Gastroesophageal sphincter (tissue), 4 donors: ENCODE measurements around the gene FIBIN. TPM values are rescaled to one million over a fixed set of nuclear protein-coding genes. Genes with fewer than 3 reads are reported as not detected.

Source experiments
- ATAC-seq: fragments of 150-250 bp; one replicate; pipeline ENCODE4 v1.9.1; 2016; ENCODE audit warnings: mild to moderate bottlenecking, moderate library complexity
- H3K27ac ChIP-seq, 4 donors: fragments of 200-600 bp; sonication (generic) in 3 of 4; 1 replicate in 3 of 4; 2 replicates in 1 of 4; pipeline ENCODE4 v1.5.1; 2016 to 2019
- H3K27me3 ChIP-seq: fragments of 200-600 bp; sonication (generic); one replicate; pipeline ENCODE4 v1.5.1; 2019
- H3K36me3 ChIP-seq, 2 donors: fragments of 200-600 bp; sonication (generic); one replicate each; pipeline ENCODE4 v1.5.1; 2019; ENCODE audit warnings: control low read depth in 1 of 2
- H3K4me1 ChIP-seq, 3 donors: fragments of 200-600 bp; sonication (generic); 1 replicate in 2 of 3; 2 replicates in 1 of 3; pipeline ENCODE4 v1.5.1; 2016 to 2019; ENCODE audit warnings: control low read depth in 2 of 3
- H3K4me3 ChIP-seq, 2 donors: fragments of 200-600 bp; sonication (generic); one replicate each; pipeline ENCODE4 v1.5.1; 2019; ENCODE audit warnings: mild to moderate bottlenecking in 1 of 2, moderate library complexity in 1 of 2
- H3K9me3 ChIP-seq, 3 donors: fragments of 200-600 bp; sonication (generic); one replicate each; pipeline ENCODE4 v1.5.1; 2017 to 2019; ENCODE audit warnings: control low read depth in 2 of 3
- EP300 ChIP-seq: sonication (generic); formaldehyde crosslinking; IDR thresholded peaks from one replicate; pipeline ENCODE4 v1.6.1; 2017; ENCODE audit warnings: antibody characterized with exemption, mild to moderate bottlenecking
- POLR2A ChIP-seq, 2 donors: fragments of 450-650 bp; IDR thresholded peaks; one replicate each; pipeline ENCODE4 v1.6.1; 2017; ENCODE audit warnings: antibody characterized with exemption in 2 of 2, mild to moderate bottlenecking in 2 of 2, moderate library complexity in 1 of 2
- POLR2AphosphoS5 ChIP-seq: sonication (generic); formaldehyde crosslinking; IDR thresholded peaks from one replicate; pipeline ENCODE4 v1.6.1; 2017; ENCODE audit warnings: antibody characterized with exemption
- WGBS, 2 donors: methylation state at CpG; one replicate each; pipeline ENCODE4 v1.1.5; 2018; ENCODE audit warnings: low coverage in 1 of 2; 5-methylcytosine and 5-hydroxymethylcytosine counted together
- total RNA-seq, 4 donors: library from RNA; depleted of rRNA; stranded (reverse); fragments of >200 nt; gene quantifications; one replicate each; pipeline ENCODE4 v1.1.0, GENCODE V29; 2016
- TF ChIP-seq, protein P1 (sequence below), 4 experiments: fragments of 200-600 bp in 2 of 4; fragments of 450-650 bp in 2 of 4; sonication (generic) in 1 of 4; IDR thresholded peaks; one replicate each; pipeline ENCODE4 v1.5.1; 2017 to 2019; ENCODE audit warnings: antibody characterized with exemption in 4 of 4, mild to moderate bottlenecking in 2 of 4, moderate library complexity in 2 of 4

The FIBIN gene
- total RNA-seq, 4 donors from 2014 or later = 53.2 to 143 (median 105) TPM

DNA sequence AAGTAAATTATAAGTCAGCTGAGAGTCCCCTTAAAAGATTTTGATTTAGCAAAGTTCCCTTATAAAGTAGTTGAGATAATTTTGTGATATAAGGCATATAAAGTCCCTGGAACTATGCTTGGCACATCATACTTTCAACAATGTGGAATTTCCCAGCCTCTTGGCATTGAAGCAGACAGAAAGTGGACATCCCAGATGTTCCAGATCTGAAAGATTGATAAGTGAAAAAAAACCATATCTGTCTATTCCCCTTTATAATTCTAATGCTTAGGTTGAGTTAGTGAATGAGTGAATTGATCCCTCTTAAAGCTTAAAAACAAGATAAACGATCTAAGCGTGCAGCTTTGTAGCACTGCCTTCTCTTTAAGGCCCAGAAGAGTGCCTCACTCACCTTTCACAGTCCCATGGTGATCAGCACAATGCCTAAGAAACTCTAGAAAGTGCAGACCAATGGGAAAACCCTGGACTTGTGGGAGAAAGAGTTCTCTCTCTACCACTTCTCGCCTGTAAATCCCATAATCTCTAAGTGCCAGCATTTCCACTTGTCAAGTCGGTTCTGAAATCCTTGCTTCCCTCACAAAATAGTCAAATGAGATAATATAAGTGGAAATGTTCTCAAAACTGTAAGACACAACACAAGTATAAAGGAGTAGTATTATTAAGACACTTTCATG lies 17.8 kb downstream of the FIBIN start:
- WGBS, 2 donors = 49 to 65% methylated on average over 4 of the region's 4 CpGs

DNA sequence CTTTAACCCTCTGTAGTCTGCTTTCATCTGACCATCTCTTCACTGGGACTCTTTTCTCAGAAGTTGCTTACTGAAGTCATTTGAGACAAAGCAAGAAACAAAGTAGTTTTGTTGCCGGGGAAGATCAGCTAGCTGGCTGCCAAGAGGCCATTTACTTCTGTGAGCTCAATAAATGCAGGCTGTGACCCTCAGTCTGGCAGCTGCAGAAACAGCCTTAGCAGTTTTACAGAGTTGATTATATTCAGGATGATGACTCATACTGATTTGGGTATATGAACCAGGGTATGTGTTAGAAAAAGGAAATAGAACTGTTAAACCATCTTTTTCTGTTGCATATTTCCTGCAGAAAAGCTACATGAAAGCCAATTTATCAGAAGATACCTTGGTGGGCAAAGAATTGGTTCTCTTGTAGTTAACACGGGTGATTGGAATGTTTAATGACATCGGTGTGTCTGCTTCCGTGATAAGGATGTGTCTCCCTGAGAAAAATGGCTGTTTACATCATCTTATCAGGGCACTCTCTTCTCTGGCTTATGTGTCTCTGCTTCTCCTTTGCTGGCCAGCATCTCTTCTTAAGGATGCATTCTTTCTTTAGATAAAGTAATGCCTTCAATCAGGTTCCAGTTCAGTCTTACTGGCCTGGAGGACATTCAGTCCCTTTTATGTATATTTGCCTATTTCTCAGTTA lies 18.5 kb downstream of the FIBIN start:
- Histone ChIP-seq H3K27me3 (no peaks in the 10 kb centered on the region), H3K4me3 (no peak overlapping the region), H3K4me1 (peaks cover 6 to 31% (median 18%) of the 10 kb centered on the region in 3 donors), H3K36me3 (no peaks in the 10 kb centered on the region), H3K9me3 (no peaks in the 10 kb centered on the region), H3K27ac (peak overlapping the region; percentile 18 to 63 (median 33))
- WGBS, 2 donors = 10 to 31% methylated on average over 4 of the region's 4 CpGs
- ATAC-seq = no peak
- TF ChIP-seq, protein P1, sequence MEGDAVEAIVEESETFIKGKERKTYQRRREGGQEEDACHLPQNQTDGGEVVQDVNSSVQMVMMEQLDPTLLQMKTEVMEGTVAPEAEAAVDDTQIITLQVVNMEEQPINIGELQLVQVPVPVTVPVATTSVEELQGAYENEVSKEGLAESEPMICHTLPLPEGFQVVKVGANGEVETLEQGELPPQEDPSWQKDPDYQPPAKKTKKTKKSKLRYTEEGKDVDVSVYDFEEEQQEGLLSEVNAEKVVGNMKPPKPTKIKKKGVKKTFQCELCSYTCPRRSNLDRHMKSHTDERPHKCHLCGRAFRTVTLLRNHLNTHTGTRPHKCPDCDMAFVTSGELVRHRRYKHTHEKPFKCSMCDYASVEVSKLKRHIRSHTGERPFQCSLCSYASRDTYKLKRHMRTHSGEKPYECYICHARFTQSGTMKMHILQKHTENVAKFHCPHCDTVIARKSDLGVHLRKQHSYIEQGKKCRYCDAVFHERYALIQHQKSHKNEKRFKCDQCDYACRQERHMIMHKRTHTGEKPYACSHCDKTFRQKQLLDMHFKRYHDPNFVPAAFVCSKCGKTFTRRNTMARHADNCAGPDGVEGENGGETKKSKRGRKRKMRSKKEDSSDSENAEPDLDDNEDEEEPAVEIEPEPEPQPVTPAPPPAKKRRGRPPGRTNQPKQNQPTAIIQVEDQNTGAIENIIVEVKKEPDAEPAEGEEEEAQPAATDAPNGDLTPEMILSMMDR (IDR thresholded peaks at IDR 0.05) = no peak
- TF ChIP-seq POLR2A (IDR thresholded peaks at IDR 0.05) = no peak
- no peak for TF ChIP-seq POLR2AphosphoS5
- no peak for TF ChIP-seq EP300

More for the DNA sequence above, 17.8 kb downstream of the FIBIN start:
- TF ChIP-seq EP300 (no peak), POLR2AphosphoS5 (no peak), POLR2A (IDR thresholded peaks at IDR 0.05) (no peak)
- TF ChIP-seq, protein P1 (IDR thresholded peaks at IDR 0.05) = no peak
- Histone ChIP-seq H3K4me1 (peaks cover 6 to 31% (median 18%) of the 10 kb centered on the region in 3 donors), H3K27ac (peak overlapping the region in 3 of 4 donors; percentile 33 to 63 (median 33)), H3K27me3 (no peaks in the 10 kb centered on the region), H3K4me3 (no peak overlapping the region), H3K9me3 (no peaks in the 10 kb centered on the region), H3K36me3 (no peaks in the 10 kb centered on the region)
- ATAC-seq = no peak

DNA sequence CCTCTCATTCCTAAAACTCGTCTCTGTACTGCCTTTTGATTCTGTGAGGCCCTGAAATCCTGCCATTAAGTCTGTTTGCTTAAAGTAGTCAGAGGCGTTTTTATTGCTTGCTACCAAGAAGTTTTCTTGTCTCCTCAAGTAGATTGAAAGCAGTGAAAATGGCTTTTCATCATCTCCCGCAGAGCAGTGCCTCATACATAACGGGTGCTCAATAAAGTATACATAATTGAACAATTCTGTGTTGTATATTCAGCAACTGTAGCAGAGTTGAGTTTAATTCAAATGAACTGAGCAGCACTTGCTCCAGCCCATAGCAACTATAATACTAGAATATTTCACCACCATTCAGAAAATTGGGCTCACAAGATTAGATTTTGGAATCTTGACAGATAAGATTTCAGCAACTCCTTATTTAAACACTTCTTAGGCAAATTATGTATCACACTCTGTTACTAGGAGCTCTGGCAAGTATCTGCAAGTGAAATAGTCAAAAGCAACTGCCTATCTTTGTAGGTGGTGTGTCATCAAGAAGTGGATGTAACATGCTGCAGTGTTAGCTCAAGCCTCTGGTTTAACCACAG lies 20.0 kb downstream of the FIBIN start:
- peaks cover 6 to 31% (median 18%) of the 10 kb centered on the region in 3 donors for H3K4me1 ChIP-seq
- no peak overlapping the region for H3K4me3 ChIP-seq
- H3K36me3 ChIP-seq = no peaks in the 10 kb centered on the region
- 18 to 23% methylated on average over 3 to 4 of the region's 4 CpGs for WGBS, 2 donors
- TF ChIP-seq EP300 (no peak), POLR2A (IDR thresholded peaks at IDR 0.05) (no peak), POLR2AphosphoS5 (no peak)
- TF ChIP-seq, protein P1 (IDR thresholded peaks at IDR 0.05) = no peak
- peak overlapping the region in 3 of 4 donors; percentile 38 to 48 (median 46) for H3K27ac ChIP-seq
- H3K9me3 ChIP-seq = no peaks in the 10 kb centered on the region
- peak; percentile 59 for ATAC-seq
- no peaks in the 10 kb centered on the region for H3K27me3 ChIP-seq

DNA sequence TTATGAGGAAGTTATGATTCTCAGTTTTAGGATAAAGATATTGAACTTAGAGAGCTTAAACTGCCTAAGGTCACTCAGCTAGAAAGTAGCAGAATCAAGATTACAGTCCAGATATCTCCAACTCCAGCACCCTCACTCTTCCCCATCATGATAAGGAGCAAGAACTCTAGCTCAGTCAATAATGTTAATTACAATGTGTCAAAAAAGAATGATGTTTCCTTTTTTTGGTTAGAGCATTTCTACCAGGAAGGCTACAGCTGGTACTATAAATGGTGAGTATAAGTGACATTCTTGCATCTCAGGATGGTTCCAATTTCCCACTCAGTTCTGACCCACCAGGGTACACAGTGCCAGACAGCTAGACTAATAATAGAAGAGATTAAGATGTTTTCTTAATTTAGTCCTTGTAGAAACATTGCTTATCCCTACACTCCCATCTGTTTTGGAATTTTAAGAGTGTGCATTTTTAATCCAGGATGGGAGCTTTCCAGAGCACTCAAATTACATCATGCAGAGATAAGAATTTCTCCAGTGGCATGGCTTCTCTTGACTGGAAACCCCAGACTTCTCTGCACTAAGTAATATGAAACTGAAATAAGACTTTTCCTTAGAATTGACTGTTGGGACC lies 25.1 kb downstream of the FIBIN start:
- H3K9me3 ChIP-seq = no peaks in the 10 kb centered on the region
- ATAC-seq = no peak
- no peak for TF ChIP-seq EP300
- no peak for TF ChIP-seq POLR2A (IDR thresholded peaks at IDR 0.05)
- TF ChIP-seq, protein P1 (IDR thresholded peaks at IDR 0.05) = no peak
- no peak for TF ChIP-seq POLR2AphosphoS5
- H3K4me1 ChIP-seq = peaks cover 0 to 4% (median 0%) of the 10 kb centered on the region in 3 donors
- H3K4me3 ChIP-seq = no peak overlapping the region
- H3K36me3 ChIP-seq = no peaks in the 10 kb centered on the region
- no peak overlapping the region for H3K27ac ChIP-seq
- H3K27me3 ChIP-seq = no peaks in the 10 kb centered on the region
